Mesendoderm (in vitro differentiated cells): ENCODE results near the gene CCDC14.
"Not testable (repeated sequence)": the region's sequence is repeated elsewhere in the genome, so short reads cannot be mapped to it uniquely, and the experiment has no call there.

Experiments
- DNase-seq: peaks from one replicate; pipeline ENCODE4 v3.0.0; 2013
- H2AK5ac ChIP-seq: 2 replicates; pipeline ENCODE4 v1.6.1; 2013; ENCODE audit warnings: low read length, inconsistent platforms
- H2BK120ac ChIP-seq: 2 replicates; pipeline ENCODE4 v1.6.1; 2013; ENCODE audit warnings: low read depth, mild to moderate bottlenecking, low read length, moderate library complexity, mixed read lengths
- H2BK15ac ChIP-seq: replicated peaks from 2 replicates; pipeline ENCODE4 v1.6.1; 2013; ENCODE audit warnings: low read depth, mild to moderate bottlenecking, moderate library complexity
- H2BK5ac ChIP-seq: 2 replicates; pipeline ENCODE4 v1.6.1; 2013; ENCODE audit warnings: low read length, inconsistent platforms
- H3K18ac ChIP-seq: 2 replicates; pipeline ENCODE4 v1.6.1; 2013; ENCODE audit warnings: mild to moderate bottlenecking, low read length, mixed read lengths
- H3K23ac ChIP-seq: one replicate; pipeline ENCODE4 v1.6.1; 2013; ENCODE audit warnings: low read length
- H3K27ac ChIP-seq: 2 replicates; pipeline ENCODE4 v1.5.1; 2013; ENCODE audit warnings: low read depth, mild to moderate bottlenecking, inconsistent platforms, low read length, moderate library complexity
- H3K27me3 ChIP-seq: 2 replicates; pipeline ENCODE4 v1.6.1; 2013; ENCODE audit warnings: low read length, control low read depth, mild to moderate bottlenecking, inconsistent platforms; ENCODE audit not compliant: insufficient read depth, poor library complexity
- H3K36me3 ChIP-seq: 2 replicates; pipeline ENCODE4 v1.6.1; 2013; ENCODE audit warnings: low read length, inconsistent platforms; ENCODE audit not compliant: control insufficient read depth, insufficient read depth
- H3K4ac ChIP-seq: one replicate; pipeline ENCODE4 v1.6.1; 2013; ENCODE audit warnings: low read depth, mild to moderate bottlenecking, low read length, moderate library complexity
- H3K4me1 ChIP-seq: 2 replicates; pipeline ENCODE4 v1.6.1; 2013; ENCODE audit warnings: low read depth, low read length, inconsistent platforms; ENCODE audit not compliant: control insufficient read depth
- H3K4me2 ChIP-seq: 2 replicates; pipeline ENCODE4 v1.6.1; 2013; ENCODE audit warnings: low read length
- H3K4me3 ChIP-seq: 2 replicates; pipeline ENCODE4 v1.5.1; 2013; ENCODE audit warnings: mild to moderate bottlenecking, low read length
- H3K56ac ChIP-seq: one replicate; pipeline ENCODE4 v1.6.1; 2013; ENCODE audit warnings: low read length
- H3K79me1 ChIP-seq: 2 replicates; pipeline ENCODE4 v1.6.1; 2013; ENCODE audit warnings: low read length, inconsistent platforms
- H3K79me2 ChIP-seq: 2 replicates; pipeline ENCODE4 v1.6.1; 2013; ENCODE audit warnings: mild to moderate bottlenecking, low read length; ENCODE audit not compliant: control insufficient read depth, insufficient read depth
- H3K9ac ChIP-seq: 2 replicates; pipeline ENCODE4 v1.6.1; 2013; ENCODE audit warnings: low read length, inconsistent platforms
- H4K5ac ChIP-seq: one replicate; pipeline ENCODE4 v1.6.1; 2013; ENCODE audit warnings: low read length
- H4K8ac ChIP-seq: one replicate; pipeline ENCODE4 v1.6.1; 2013; ENCODE audit warnings: low read depth, mild to moderate bottlenecking, control low read depth, low read length, moderate library complexity
- WGBS: extraction: QIAGEN DNeasy Blood & Tissue Kit; methylation state at CpG from one replicate; pipeline ENCODE4 v1.1.7; 2013; ENCODE audit warnings: low lambda C conversion rate, missing lambda C conversion rate; ENCODE audit not compliant: insufficient coverage; ENCODE audit errors: extremely low coverage; 5-methylcytosine and 5-hydroxymethylcytosine counted together

Gene CCDC14

GRCh38 chr3:123975030-123975429 is 14.0 kb upstream of the CCDC14 start:
- H4K5ac ChIP-seq, H3K4me1 ChIP-seq, H3K4me3 ChIP-seq, H4K8ac ChIP-seq, H2BK120ac ChIP-seq, H3K27ac ChIP-seq, H3K4me2 ChIP-seq, H3K18ac ChIP-seq, H2BK5ac ChIP-seq, H3K4ac ChIP-seq, H2AK5ac ChIP-seq, H3K56ac ChIP-seq, H3K79me1 ChIP-seq, H3K23ac ChIP-seq, H3K36me3 ChIP-seq, H2BK15ac ChIP-seq, H3K27me3 ChIP-seq, H3K79me2 ChIP-seq, H3K9ac ChIP-seq, DNase-seq: not testable (repeated sequence)
- WGBS = no CpG with 5 or more reads among the region's 7 CpGs

- Histone ChIP-seq H3K4me1 (no peaks in the 10 kb centered on the region), H3K18ac (no peak overlapping the region), H2BK15ac (no peak overlapping the region), H4K8ac (no peak overlapping the region), H3K4ac (no peak overlapping the region), H3K4me2 (no peak overlapping the region), H3K9ac (no peak overlapping the region), H3K27me3 (no peaks in the 10 kb centered on the region), H3K4me3 (no peak overlapping the region), H3K27ac (no peak overlapping the region), H3K56ac (no peak overlapping the region), H3K36me3 (no peaks in the 10 kb centered on the region), H2BK5ac (no peak overlapping the region), H3K79me1 (no peaks in the 10 kb centered on the region), H4K5ac (no peak overlapping the region), H2AK5ac (no peak overlapping the region), H3K79me2 (no peaks in the 10 kb centered on the region), H2BK120ac (no peak overlapping the region), H3K23ac (no peak overlapping the region)
- no peak for DNase-seq
Observed at GRCh38 chr3:123971406-123971805, 10.4 kb upstream of the CCDC14 start.

GRCh38 chr3:123967260-123967659 is 6.2 kb upstream of the CCDC14 start:
- WGBS = no CpG with 5 or more reads among the region's 2 CpGs
- not testable (repeated sequence) for H2BK120ac ChIP-seq, H2BK15ac ChIP-seq, H4K5ac ChIP-seq, H3K9ac ChIP-seq, H3K79me1 ChIP-seq, H3K56ac ChIP-seq, H3K18ac ChIP-seq, H3K23ac ChIP-seq, H3K4me3 ChIP-seq, H3K4me2 ChIP-seq, H3K27me3 ChIP-seq, DNase-seq, H2AK5ac ChIP-seq, H3K36me3 ChIP-seq, H3K4ac ChIP-seq, H3K27ac ChIP-seq, H3K4me1 ChIP-seq, H4K8ac ChIP-seq, H2BK5ac ChIP-seq, H3K79me2 ChIP-seq

GRCh38 chr3:123966799-123967198 is 5.8 kb upstream of the CCDC14 start:
- not testable (repeated sequence) for H3K4me3 ChIP-seq, H2BK120ac ChIP-seq, H3K79me2 ChIP-seq, H3K27ac ChIP-seq, H3K79me1 ChIP-seq, H3K4ac ChIP-seq, H3K4me1 ChIP-seq, H3K23ac ChIP-seq, H2BK5ac ChIP-seq, H3K18ac ChIP-seq, H3K27me3 ChIP-seq, H3K56ac ChIP-seq, H2BK15ac ChIP-seq, H3K9ac ChIP-seq, H2AK5ac ChIP-seq, H4K5ac ChIP-seq, H4K8ac ChIP-seq, DNase-seq, H3K36me3 ChIP-seq, H3K4me2 ChIP-seq
- WGBS = no CpG with 5 or more reads among the region's 1 CpG

GRCh38 chr3:123964793-123965192 is 3.8 kb upstream of the CCDC14 start:
- H3K4me2 ChIP-seq, H3K27ac ChIP-seq, H2AK5ac ChIP-seq, H3K23ac ChIP-seq, H3K56ac ChIP-seq, DNase-seq, H3K9ac ChIP-seq, H2BK5ac ChIP-seq, H3K36me3 ChIP-seq, H3K4me3 ChIP-seq, H4K5ac ChIP-seq, H2BK15ac ChIP-seq, H3K4ac ChIP-seq, H3K27me3 ChIP-seq, H3K18ac ChIP-seq, H3K4me1 ChIP-seq, H3K79me1 ChIP-seq, H2BK120ac ChIP-seq, H3K79me2 ChIP-seq, H4K8ac ChIP-seq: not testable (repeated sequence)
- no CpG with 5 or more reads among the region's 1 CpG for WGBS

DNA sequence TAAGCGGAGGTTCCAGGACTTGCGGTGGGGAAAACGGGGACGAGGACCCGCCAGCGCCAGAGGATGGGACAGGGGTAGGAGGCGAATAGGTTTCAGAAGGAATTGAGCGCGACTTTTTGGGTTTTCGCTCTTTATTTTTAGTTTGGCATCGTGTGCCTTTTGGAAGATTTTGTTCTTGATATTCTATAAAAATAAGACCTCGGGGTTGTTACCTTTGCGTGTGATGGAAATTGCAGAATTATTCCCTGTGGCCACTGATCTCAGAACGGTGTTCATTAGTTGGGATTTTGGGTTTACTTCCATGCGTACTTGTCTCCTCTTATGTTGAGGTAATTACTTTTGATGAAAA is 453 bp upstream of the CCDC14 start:
- H3K18ac ChIP-seq = no peak overlapping the region
- no peak overlapping the region for H3K27ac ChIP-seq
- DNase-seq = no peak
- no peaks in the 10 kb centered on the region for H3K27me3 ChIP-seq
- no peak overlapping the region for H3K4me3 ChIP-seq
- no peaks in the 10 kb centered on the region for H3K4me1 ChIP-seq
- H2BK5ac ChIP-seq = no peak overlapping the region
- H2BK15ac ChIP-seq = no peak overlapping the region
- H3K23ac ChIP-seq = no peak overlapping the region
- H3K79me2 ChIP-seq = no peaks in the 10 kb centered on the region
- no peak overlapping the region for H3K4ac ChIP-seq
- H3K9ac ChIP-seq = no peak overlapping the region
- H3K56ac ChIP-seq = no peak overlapping the region
- no peaks in the 10 kb centered on the region for H3K36me3 ChIP-seq
- H4K5ac ChIP-seq = no peak overlapping the region
- peak overlapping the region; percentile 51 for H3K4me2 ChIP-seq
- H2AK5ac ChIP-seq = no peak overlapping the region
- no peak overlapping the region for H2BK120ac ChIP-seq
- H3K79me1 ChIP-seq = no peaks in the 10 kb centered on the region
- no CpG with 5 or more reads among the region's 15 CpGs for WGBS
- no peak overlapping the region for H4K8ac ChIP-seq
